HCT116 (cell line): ENCODE results near the gene HOXB9. TPM values are rescaled to one million over a fixed set of nuclear protein-coding genes. Genes with fewer than 3 reads are reported as not detected.

Experiments used
- ATAC-seq: fragments of 200-7000 bp; cut with Tn5 transposase; 2 replicates; pipeline ENCODE4 v1.9.1; 2020; ENCODE audit warnings: mild to moderate bottlenecking, moderate library complexity
- BruUV-seq: library from RNA; stranded (reverse); fragments of 400-500 nt; replicated peaks from 2 replicates; lab custom pipeline; 2021; lab: Mats Ljungman, UMichigan
- CTCF ChIA-PET: fragments of 300-600 bp; sonication (Branson Sonifier 250); formaldehyde crosslinking; loops from one replicate; lab custom pipeline; 2021; ENCODE audit warnings: antibody characterized with exemption; lab: Charles Lee
- POLR2A ChIA-PET: fragments of 300-600, 350-600 bp; sonication (Branson Sonifier 250); formaldehyde crosslinking; loops from one replicate; lab custom pipeline; 2021; ENCODE audit warnings: antibody characterized with exemption; lab: Charles Lee
- RAD21 ChIA-PET, 2 experiments: fragments of 300-600 bp; sonication (Branson Sonifier 250); formaldehyde crosslinking; loops; one replicate each; lab custom pipeline; 2023; ENCODE audit warnings: low total read pairs in 2 of 2; ENCODE audit not compliant: uncharacterized antibody in 2 of 2, unreplicated experiment in 2 of 2, low non-redundant PET in 1 of 2; lab: Charles Lee
- DNase-seq: peaks from one replicate; pipeline ENCODE4 v3.0.0-alpha.2; 2010; ENCODE audit warnings: low read depth, low spot score
- H2AFZ ChIP-seq: fragments of 200-600 bp; shearing (Covaris generic), sonication (generic); 2 replicates; pipeline ENCODE4 v1.6.1; 2017; ENCODE audit warnings: low read depth, mixed run types, mixed read lengths, antibody characterized with exemption, low read length; ENCODE audit not compliant: poor library complexity, severe bottlenecking
- H3K27ac ChIP-seq: 2 replicates; pipeline ENCODE4 v1.5.1; 2012; ENCODE audit warnings: low read depth, low read length
- H3K27me3 ChIP-seq: fragments of 200-600 bp; sonication (generic); 2 replicates; pipeline ENCODE4 v1.6.1; 2016; ENCODE audit warnings: mixed run types, low read length, mixed read lengths; ENCODE audit not compliant: insufficient read depth
- H3K36me3 ChIP-seq, 2 experiments: fragments of 200-500 bp in 1 of 2; fragments of 200-600 bp in 1 of 2; sonication (Bioruptor generic) in 1 of 2; sonication (generic) in 1 of 2; 2 replicates each; pipeline versions ENCODE4 v1.5.1 to v1.6.1; 2014 to 2016; ENCODE audit warnings: low read length in 2 of 2, inconsistent platforms in 1 of 2, mixed read lengths in 1 of 2, mixed run types in 1 of 2; ENCODE audit not compliant: insufficient read depth in 2 of 2, control insufficient read depth in 1 of 2
- H3K4me1 ChIP-seq, 2 experiments: fragments of 200-600 bp in 1 of 2; sonication (generic) in 1 of 2; 2 replicates each; pipeline versions ENCODE4 v1.5.1 to v1.6.1; 2012 to 2017; ENCODE audit warnings: low read length in 2 of 2, inconsistent platforms in 1 of 2, mild to moderate bottlenecking in 1 of 2, mixed read lengths in 1 of 2, mixed run types in 1 of 2, moderate library complexity in 1 of 2; ENCODE audit not compliant: insufficient read depth in 2 of 2, control insufficient read depth in 1 of 2
- H3K4me2 ChIP-seq: fragments of 200-600 bp; sonication (generic); 2 replicates; pipeline ENCODE4 v1.6.1; 2017; ENCODE audit warnings: mixed run types, low read length, mixed read lengths
- H3K4me3 ChIP-seq, 2 experiments: fragments of 200-600 bp in 1 of 2; sonication (generic) in 1 of 2; replicated peaks in 1 of 2; 2 replicates each; pipeline ENCODE4 v1.5.1; 2011 to 2016; ENCODE audit warnings: low read length in 2 of 2, control low read depth in 1 of 2, low read depth in 1 of 2, mild to moderate bottlenecking in 1 of 2, mixed read lengths in 1 of 2, mixed run types in 1 of 2
- H3K79me2 ChIP-seq: fragments of 200-600 bp; sonication (generic); 2 replicates; pipeline ENCODE4 v1.6.1; 2017; ENCODE audit warnings: mild to moderate bottlenecking, mixed run types, low read length, moderate library complexity, mixed read lengths; ENCODE audit not compliant: insufficient read depth
- H3K9ac ChIP-seq: fragments of 200-600 bp; sonication (generic); 2 replicates; pipeline ENCODE4 v1.6.1; 2016; ENCODE audit warnings: low read length, mixed read lengths
- H3K9me2 ChIP-seq: fragments of 200-600 bp; sonication (generic), shearing (Covaris generic); 2 replicates; pipeline ENCODE4 v1.6.1; 2017; ENCODE audit warnings: mixed run types, mild to moderate bottlenecking, moderate library complexity; ENCODE audit not compliant: insufficient read depth
- H3K9me3 ChIP-seq, 2 experiments: fragments of 200-500 bp in 1 of 2; fragments of 200-600 bp in 1 of 2; sonication (Bioruptor generic) in 1 of 2; sonication (generic) in 1 of 2; 2 replicates each; pipeline ENCODE4 v1.6.1; 2014 to 2017; ENCODE audit warnings: low read length in 2 of 2, mixed read lengths in 2 of 2, inconsistent platforms in 1 of 2, low read depth in 1 of 2, mild to moderate bottlenecking in 1 of 2, mixed run types in 1 of 2, moderate library complexity in 1 of 2; ENCODE audit not compliant: control insufficient read depth in 1 of 2, insufficient read depth in 1 of 2
- H4K20me1 ChIP-seq: fragments of 200-600 bp; sonication (generic), shearing (Covaris generic); 2 replicates; pipeline ENCODE4 v1.6.1; 2017; ENCODE audit warnings: mixed run types, mild to moderate bottlenecking, moderate library complexity; ENCODE audit not compliant: insufficient read depth
- ATF3 ChIP-seq: IDR thresholded peaks from 2 replicates; pipeline ENCODE4 v1.6.1; 2012
- CEBPB ChIP-seq: IDR thresholded peaks from 2 replicates; pipeline ENCODE4 v1.6.1; 2012; ENCODE audit warnings: low read depth
- ELF1 ChIP-seq: IDR thresholded peaks from 2 replicates; pipeline ENCODE4 v1.6.1; 2012; ENCODE audit warnings: low read depth, borderline replicate concordance
- EZH2 ChIP-seq: fragments of 200-600 bp; sonication (generic); IDR thresholded peaks from 2 replicates; pipeline ENCODE4 v1.6.1; 2017; ENCODE audit warnings: antibody characterized with exemption, mixed run types
- FOSL1 ChIP-seq: IDR thresholded peaks from 2 replicates; pipeline ENCODE4 v1.6.1; 2012; ENCODE audit warnings: low read depth
- JUND ChIP-seq: IDR thresholded peaks from 2 replicates; pipeline ENCODE4 v1.6.1; 2012
- SIN3A ChIP-seq: IDR thresholded peaks from 2 replicates; pipeline ENCODE4 v1.6.1; 2012; ENCODE audit warnings: low read depth
- SP1 ChIP-seq: IDR thresholded peaks from 2 replicates; pipeline ENCODE4 v1.6.1; 2012; ENCODE audit warnings: low read depth
- YY1 ChIP-seq: IDR thresholded peaks from 2 replicates; pipeline ENCODE4 v1.6.1; 2011; ENCODE audit warnings: low read length, low read depth, moderate library complexity, mild to moderate bottlenecking; ENCODE audit not compliant: insufficient replicate concordance; ENCODE audit errors: extremely low read depth
- intact Hi-C: fragments of 100-400 bp; cut with micrococcal nuclease; formaldehyde crosslinking; loops from 2 replicates; pipeline ENCODE4 v1.10.0; 2022
- total RNA-seq: library from RNA; stranded (reverse); gene quantifications from one replicate; pipeline ENCODE4 v1.2.1, GENCODE V29; 2021; ENCODE audit not compliant: unreplicated experiment

The HOXB9 gene
- total RNA-seq, 1 experiment from 2014 or later = 40.1 TPM

GRCh38 chr17:48640858-48641180 lies 14.7 kb upstream of the HOXB9 start:
- ATAC-seq (no peak), DNase-seq (no peak)
- Histone ChIP-seq H3K36me3 (peaks cover 6 to 26% of the 10 kb centered on the region in 2 experiments; a peak in 3 of 4 replicates), H2AFZ (no peak overlapping the region), H3K9ac (no peak overlapping the region), H3K9me3 (no peaks in the 10 kb centered on the region), H3K27ac (no peak overlapping the region)
- RAD21 ChIA-PET = no interaction called here
- intact Hi-C loops = no loop called here
- TF ChIP-seq FOSL1 (no peak), CEBPB (no peak), YY1 (no peak), SIN3A (no peak), EZH2 (no peak), SP1 (no peak), JUND (no peak), ATF3 (no peak)
- TF ChIP-seq, all 23 proteins: peak for 0
- POLR2A ChIA-PET = interaction anchor here (1.3 kb wide), 1 partner anchor 15 kb away, joined by 8 read pairs; the partner anchor contains the start of gene HOXB9
- Histone ChIP-seq H3K4me2 (no peak overlapping the region), H4K20me1 (no peaks in the 10 kb centered on the region), H3K4me1 (peaks cover 13 to 41% of the 10 kb centered on the region in 2 experiments; a peak in 3 of 4 replicates), H3K4me3 (no peak overlapping the region), H3K9me2 (no peaks in the 10 kb centered on the region), H3K27me3 (no peaks in the 10 kb centered on the region), H3K79me2 (peaks cover 100% of the 10 kb centered on the region)
- CTCF ChIA-PET = interaction anchor here (0.7 to 2.7 kb wide), 2 partner anchors 15 to 238 kb away, joined by 3 to 7 read pairs; partner anchors contain the start of gene HOXB9
- no TSS peak for BruUV-seq

GRCh38 chr17:48639982-48640857 lies 14.1 kb upstream of the HOXB9 start:
- ChIA-PET CTCF (interaction anchor here (0.9 to 2.7 kb wide), 2 partner anchors 9 to 239 kb away, joined by 3 to 7 read pairs; no protein-coding TSS in a partner anchor), POLR2A (interaction anchor here (0.8 to 1.3 kb wide), 2 partner anchors 11 to 14 kb away, joined by 3 to 8 read pairs; partner anchors contain the start of gene HOXB9), RAD21 (no interaction called here)
- Histone ChIP-seq H3K79me2 (peaks cover 98% of the 10 kb centered on the region), H3K4me2 (no peak overlapping the region), H3K9me3 (no peaks in the 10 kb centered on the region), H2AFZ (no peak overlapping the region), H3K36me3 (peaks cover 10 to 32% of the 10 kb centered on the region in 2 experiments; a peak in 3 of 4 replicates), H3K4me1 (peaks cover 13 to 36% of the 10 kb centered on the region in 2 experiments; a peak in 3 of 4 replicates), H3K9me2 (no peaks in the 10 kb centered on the region), H3K9ac (no peak overlapping the region), H3K27me3 (no peaks in the 10 kb centered on the region), H3K4me3 (no peak overlapping the region), H3K27ac (no peak overlapping the region), H4K20me1 (no peaks in the 10 kb centered on the region)
- intact Hi-C loops = no loop called here
- DNase-seq (no peak), ATAC-seq (no peak)
- BruUV-seq = no TSS peak
- TF ChIP-seq ELF1 = no peak
- TF ChIP-seq, all 23 proteins: peak for 0
